HFFc6 (cell line): ENCODE results near the gene METTL1. TPM values are rescaled to one million over a fixed set of nuclear protein-coding genes. Genes with fewer than 3 reads are reported as not detected.

ENCODE experiments used
- DNase-seq: peaks from one replicate; pipeline ENCODE4 v3.0.0-alpha.2; 2018
- H3K27ac Mint-ChIP-seq: 2 replicates; pipeline ENCODE4 v1.8.0; 2020; ENCODE audit warnings: mild to moderate bottlenecking, mixed read lengths
- H3K27me3 Mint-ChIP-seq: 2 replicates; pipeline ENCODE4 v1.8.0; 2021; ENCODE audit warnings: mild to moderate bottlenecking, moderate library complexity, mixed read lengths; ENCODE audit not compliant: insufficient read depth
- H3K36me3 Mint-ChIP-seq: 2 replicates; pipeline ENCODE4 v1.8.0; 2021; ENCODE audit warnings: low read depth, mixed read lengths
- H3K4me1 Mint-ChIP-seq: 2 replicates; pipeline ENCODE4 v1.8.0; 2020; ENCODE audit warnings: low read depth, mixed read lengths
- H3K4me3 Mint-ChIP-seq: 2 replicates; pipeline ENCODE4 v1.8.0; 2020; ENCODE audit warnings: mild to moderate bottlenecking, moderate library complexity, mixed read lengths
- H3K9me3 Mint-ChIP-seq: 2 replicates; pipeline ENCODE4 v1.8.0; 2020; ENCODE audit warnings: mild to moderate bottlenecking, mixed read lengths
- total RNA-seq, 6 experiments: library from RNA; stranded (reverse); fragmentation: NEBNext Ultra II Directional; extraction: Animal tissue kit (Norgen Biotek cat#: 25700); gene quantifications; 2 replicates in 1 of 6; 3 replicates in 5 of 6; pipeline ENCODE4 v1.2.3, GENCODE V29; 2021
- TF ChIP-seq, protein P1 (sequence below): fragments of 200-600 bp; sonication (generic); IDR thresholded peaks from 2 replicates; pipeline ENCODE4 v1.5.0; 2021; ENCODE audit warnings: antibody characterized with exemption, mild to moderate bottlenecking

METTL1 gene
- total RNA-seq, 6 experiments from 2014 or later = 30.0 to 41.8 (median 36.0) TPM

DNA sequence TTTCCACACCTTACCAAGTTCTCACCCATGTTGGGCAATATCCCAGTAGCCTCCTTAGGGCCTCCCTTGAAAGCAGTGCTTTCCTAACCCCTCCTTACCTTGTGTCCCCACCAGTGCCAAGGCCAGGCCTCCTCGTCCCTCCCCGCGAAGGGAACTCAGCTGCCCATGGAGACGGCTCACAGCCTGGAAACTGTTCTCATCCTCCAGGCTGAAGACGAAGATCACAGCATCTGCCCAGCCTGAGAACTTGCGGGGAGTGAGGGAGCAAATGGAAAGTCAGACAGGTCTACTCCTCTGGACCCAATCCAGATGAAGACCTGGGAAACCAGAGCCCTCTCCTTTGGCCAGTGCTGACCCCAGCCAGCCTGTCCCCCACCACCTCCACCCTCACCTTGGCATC, 38.0 kb downstream of the METTL1 start:
- H3K4me3 Mint-ChIP-seq = no peak overlapping the region
- peaks cover 34% of the 10 kb centered on the region for H3K4me1 Mint-ChIP-seq
- TF ChIP-seq, protein P1, sequence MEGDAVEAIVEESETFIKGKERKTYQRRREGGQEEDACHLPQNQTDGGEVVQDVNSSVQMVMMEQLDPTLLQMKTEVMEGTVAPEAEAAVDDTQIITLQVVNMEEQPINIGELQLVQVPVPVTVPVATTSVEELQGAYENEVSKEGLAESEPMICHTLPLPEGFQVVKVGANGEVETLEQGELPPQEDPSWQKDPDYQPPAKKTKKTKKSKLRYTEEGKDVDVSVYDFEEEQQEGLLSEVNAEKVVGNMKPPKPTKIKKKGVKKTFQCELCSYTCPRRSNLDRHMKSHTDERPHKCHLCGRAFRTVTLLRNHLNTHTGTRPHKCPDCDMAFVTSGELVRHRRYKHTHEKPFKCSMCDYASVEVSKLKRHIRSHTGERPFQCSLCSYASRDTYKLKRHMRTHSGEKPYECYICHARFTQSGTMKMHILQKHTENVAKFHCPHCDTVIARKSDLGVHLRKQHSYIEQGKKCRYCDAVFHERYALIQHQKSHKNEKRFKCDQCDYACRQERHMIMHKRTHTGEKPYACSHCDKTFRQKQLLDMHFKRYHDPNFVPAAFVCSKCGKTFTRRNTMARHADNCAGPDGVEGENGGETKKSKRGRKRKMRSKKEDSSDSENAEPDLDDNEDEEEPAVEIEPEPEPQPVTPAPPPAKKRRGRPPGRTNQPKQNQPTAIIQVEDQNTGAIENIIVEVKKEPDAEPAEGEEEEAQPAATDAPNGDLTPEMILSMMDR = no peak
- no peak for DNase-seq
- no peak overlapping the region for H3K27ac Mint-ChIP-seq
- H3K36me3 Mint-ChIP-seq = no peaks in the 10 kb centered on the region
- H3K27me3 Mint-ChIP-seq = peaks cover 14% of the 10 kb centered on the region
- no peaks in the 10 kb centered on the region for H3K9me3 Mint-ChIP-seq

- peaks cover 34% of the 10 kb centered on the region for H3K4me1 Mint-ChIP-seq
- DNase-seq = no peak
- TF ChIP-seq, protein P1 = no peak
- no peaks in the 10 kb centered on the region for H3K36me3 Mint-ChIP-seq
- H3K27me3 Mint-ChIP-seq = peaks cover 14% of the 10 kb centered on the region
- no peaks in the 10 kb centered on the region for H3K9me3 Mint-ChIP-seq
- H3K4me3 Mint-ChIP-seq = no peak overlapping the region
- H3K27ac Mint-ChIP-seq = no peak overlapping the region
Observed at GRCh38 chr12:57732726-57733593, 38.9 kb downstream of the METTL1 start.

- Mint-ChIP-seq H3K9me3 (no peaks in the 10 kb centered on the region), H3K4me1 (peaks cover 34% of the 10 kb centered on the region), H3K27me3 (peaks cover 13% of the 10 kb centered on the region), H3K4me3 (no peak overlapping the region), H3K27ac (no peak overlapping the region), H3K36me3 (no peaks in the 10 kb centered on the region; the same call in 1 of the 2 replicates)
- DNase-seq = no peak
- TF ChIP-seq, protein P1 = no peak
Observed at GRCh38 chr12:57732270-57732669, 39.6 kb downstream of the METTL1 start.

- peaks cover 6% of the 10 kb centered on the region for H3K27me3 Mint-ChIP-seq
- no peak overlapping the region for H3K27ac Mint-ChIP-seq
- H3K9me3 Mint-ChIP-seq = no peaks in the 10 kb centered on the region
- H3K4me3 Mint-ChIP-seq = no peak overlapping the region
- DNase-seq = no peak
- TF ChIP-seq, protein P1 = no peak
- no peaks in the 10 kb centered on the region; the same call in 1 of the 2 replicates for H3K36me3 Mint-ChIP-seq
- peaks cover 29% of the 10 kb centered on the region for H3K4me1 Mint-ChIP-seq
Observed at GRCh38 chr12:57731411-57732080, 40.4 kb downstream of the METTL1 start.

- TF ChIP-seq, protein P1 = no peak
- no peak overlapping the region for H3K27ac Mint-ChIP-seq
- no peak for DNase-seq
- H3K9me3 Mint-ChIP-seq = no peaks in the 10 kb centered on the region
- peaks cover 4% of the 10 kb centered on the region for H3K27me3 Mint-ChIP-seq
- H3K36me3 Mint-ChIP-seq = no peaks in the 10 kb centered on the region; the same call in 1 of the 2 replicates
- H3K4me3 Mint-ChIP-seq = no peak overlapping the region
- H3K4me1 Mint-ChIP-seq = peaks cover 22% of the 10 kb centered on the region
Observed at GRCh38 chr12:57730336-57731067, 41.4 kb downstream of the METTL1 start.
